Transverse colon (tissue), 4 donors: Measurements from ENCODE around the gene SLC35G2.

Experiments
- EP300 ChIP-seq: sonication (generic); formaldehyde crosslinking; IDR thresholded peaks from one replicate; pipeline ENCODE4 v1.6.1; 2017; ENCODE audit warnings: antibody characterized with exemption, low read depth
- POLR2A ChIP-seq: fragments of 450-650 bp; IDR thresholded peaks from one replicate; pipeline ENCODE4 v1.6.1; 2016; ENCODE audit warnings: antibody characterized with exemption, mild to moderate bottlenecking, moderate library complexity
- POLR2AphosphoS5 ChIP-seq, 3 donors: sonication (generic); formaldehyde crosslinking; IDR thresholded peaks; one replicate each; pipeline ENCODE4 v1.6.1; 2016; ENCODE audit warnings: antibody characterized with exemption in 3 of 3
- TF ChIP-seq, protein P1 (sequence below), 5 experiments: fragments of 200-600 bp in 3 of 5; fragments of 450-650 bp in 2 of 5; sonication (generic) in 3 of 5; IDR thresholded peaks; 1 replicate in 2 of 5; 2 replicates in 3 of 5; pipeline ENCODE4 v1.5.1; 2016 to 2017; ENCODE audit warnings: antibody characterized with exemption in 5 of 5, inconsistent platforms in 3 of 5, mild to moderate bottlenecking in 2 of 5, moderate library complexity in 1 of 5

DNA sequence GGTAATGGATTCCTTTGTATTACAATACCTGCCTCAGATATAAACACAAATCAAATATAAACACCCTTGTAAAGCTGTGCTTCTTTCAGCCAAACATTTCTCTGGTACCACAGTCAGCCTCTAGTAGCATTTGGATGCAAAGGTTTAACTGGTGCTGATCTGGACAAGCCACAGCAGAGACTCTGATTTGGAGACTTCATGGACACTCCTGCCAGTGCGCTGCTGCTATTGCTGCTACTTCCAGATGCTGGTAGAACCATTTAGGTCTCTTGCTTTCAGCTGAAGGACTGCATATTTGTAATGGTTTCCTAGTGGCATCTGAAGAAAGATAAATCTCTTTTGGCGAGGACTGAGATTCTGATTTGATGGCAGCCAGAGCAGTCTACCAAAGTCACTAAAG is 80.0 kb downstream of the SLC35G2 start:
- TF ChIP-seq POLR2A = no peak
- TF ChIP-seq, protein P1, sequence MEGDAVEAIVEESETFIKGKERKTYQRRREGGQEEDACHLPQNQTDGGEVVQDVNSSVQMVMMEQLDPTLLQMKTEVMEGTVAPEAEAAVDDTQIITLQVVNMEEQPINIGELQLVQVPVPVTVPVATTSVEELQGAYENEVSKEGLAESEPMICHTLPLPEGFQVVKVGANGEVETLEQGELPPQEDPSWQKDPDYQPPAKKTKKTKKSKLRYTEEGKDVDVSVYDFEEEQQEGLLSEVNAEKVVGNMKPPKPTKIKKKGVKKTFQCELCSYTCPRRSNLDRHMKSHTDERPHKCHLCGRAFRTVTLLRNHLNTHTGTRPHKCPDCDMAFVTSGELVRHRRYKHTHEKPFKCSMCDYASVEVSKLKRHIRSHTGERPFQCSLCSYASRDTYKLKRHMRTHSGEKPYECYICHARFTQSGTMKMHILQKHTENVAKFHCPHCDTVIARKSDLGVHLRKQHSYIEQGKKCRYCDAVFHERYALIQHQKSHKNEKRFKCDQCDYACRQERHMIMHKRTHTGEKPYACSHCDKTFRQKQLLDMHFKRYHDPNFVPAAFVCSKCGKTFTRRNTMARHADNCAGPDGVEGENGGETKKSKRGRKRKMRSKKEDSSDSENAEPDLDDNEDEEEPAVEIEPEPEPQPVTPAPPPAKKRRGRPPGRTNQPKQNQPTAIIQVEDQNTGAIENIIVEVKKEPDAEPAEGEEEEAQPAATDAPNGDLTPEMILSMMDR (IDR thresholded peaks at IDR 0.05) = no peak
- no peak for TF ChIP-seq POLR2AphosphoS5 (IDR thresholded peaks at IDR 0.05)
- no peak for TF ChIP-seq EP300
